ENCODE results near the gene FBXO15.

Gene FBXO15

DNA sequence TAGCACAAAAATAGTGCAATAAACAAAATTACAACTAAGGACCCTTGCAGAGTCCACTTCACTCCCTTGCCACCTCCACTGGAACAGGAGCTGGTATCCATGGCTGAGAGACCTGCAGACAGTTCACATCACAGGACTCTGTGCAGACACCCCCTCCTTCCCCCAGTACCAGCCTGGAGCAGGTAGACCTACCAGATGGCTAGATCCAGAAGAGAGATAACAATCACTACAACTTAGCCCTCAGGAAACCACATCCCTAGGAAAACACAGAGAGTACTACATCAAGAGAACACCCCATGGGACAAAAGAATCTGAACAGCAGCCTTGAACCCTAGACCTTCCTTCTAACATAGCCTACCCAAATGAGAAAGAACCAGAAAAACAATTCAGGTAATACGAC is 49.8 kb downstream of the FBXO15 start:
- no peaks in the 10 kb centered on the region for H3K9me3 ChIP-seq
- H3K27me3 ChIP-seq = no peaks in the 10 kb centered on the region
- no peaks in the 10 kb centered on the region for H3K36me3 ChIP-seq
- no peak overlapping the region for H3K4me3 ChIP-seq (ENCODE audit: low read depth in 1 of 2, low read length in 1 of 2)
- H3K27ac ChIP-seq = no peak overlapping the region
- TF ChIP-seq, protein P1, sequence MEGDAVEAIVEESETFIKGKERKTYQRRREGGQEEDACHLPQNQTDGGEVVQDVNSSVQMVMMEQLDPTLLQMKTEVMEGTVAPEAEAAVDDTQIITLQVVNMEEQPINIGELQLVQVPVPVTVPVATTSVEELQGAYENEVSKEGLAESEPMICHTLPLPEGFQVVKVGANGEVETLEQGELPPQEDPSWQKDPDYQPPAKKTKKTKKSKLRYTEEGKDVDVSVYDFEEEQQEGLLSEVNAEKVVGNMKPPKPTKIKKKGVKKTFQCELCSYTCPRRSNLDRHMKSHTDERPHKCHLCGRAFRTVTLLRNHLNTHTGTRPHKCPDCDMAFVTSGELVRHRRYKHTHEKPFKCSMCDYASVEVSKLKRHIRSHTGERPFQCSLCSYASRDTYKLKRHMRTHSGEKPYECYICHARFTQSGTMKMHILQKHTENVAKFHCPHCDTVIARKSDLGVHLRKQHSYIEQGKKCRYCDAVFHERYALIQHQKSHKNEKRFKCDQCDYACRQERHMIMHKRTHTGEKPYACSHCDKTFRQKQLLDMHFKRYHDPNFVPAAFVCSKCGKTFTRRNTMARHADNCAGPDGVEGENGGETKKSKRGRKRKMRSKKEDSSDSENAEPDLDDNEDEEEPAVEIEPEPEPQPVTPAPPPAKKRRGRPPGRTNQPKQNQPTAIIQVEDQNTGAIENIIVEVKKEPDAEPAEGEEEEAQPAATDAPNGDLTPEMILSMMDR (IDR thresholded peaks at IDR 0.05) = no peak
- no peaks in the 10 kb centered on the region for H3K4me1 ChIP-seq (ENCODE audit: control insufficient read depth in 1 of 2, insufficient read depth in 1 of 2, low read depth in 1 of 2, low read length in 1 of 2)

DNA sequence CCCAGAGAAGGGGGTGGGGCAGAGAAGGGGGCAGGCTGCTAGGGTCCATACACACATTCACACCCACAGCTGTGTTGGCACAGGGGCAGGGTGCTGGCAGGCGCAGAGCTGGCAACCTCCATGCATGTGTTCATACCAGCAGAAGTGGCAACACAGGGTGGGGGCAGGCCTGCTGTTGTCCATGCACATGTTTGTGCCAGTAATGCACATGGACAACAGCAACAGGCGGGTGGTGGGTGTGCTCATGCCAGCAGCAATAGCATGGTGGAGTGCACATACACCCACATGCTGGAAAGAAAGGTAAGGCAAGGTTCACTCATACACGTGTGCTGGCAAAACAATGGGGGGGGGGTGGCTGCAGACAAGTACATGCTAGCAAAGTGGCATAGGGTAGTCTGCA is 54.7 kb downstream of the FBXO15 start:
- Histone ChIP-seq H3K27me3 (peaks cover 4% of the 10 kb centered on the region), H3K4me3 (ENCODE audit: low read depth in 1 of 2, low read length in 1 of 2) (no peak overlapping the region), H3K9me3 (no peaks in the 10 kb centered on the region), H3K36me3 (no peaks in the 10 kb centered on the region), H3K27ac (no peak overlapping the region), H3K4me1 (ENCODE audit: control insufficient read depth in 1 of 2, insufficient read depth in 1 of 2, low read depth in 1 of 2, low read length in 1 of 2) (no peaks in the 10 kb centered on the region)
- TF ChIP-seq, protein P1 (IDR thresholded peaks at IDR 0.05) = no peak

DNA sequence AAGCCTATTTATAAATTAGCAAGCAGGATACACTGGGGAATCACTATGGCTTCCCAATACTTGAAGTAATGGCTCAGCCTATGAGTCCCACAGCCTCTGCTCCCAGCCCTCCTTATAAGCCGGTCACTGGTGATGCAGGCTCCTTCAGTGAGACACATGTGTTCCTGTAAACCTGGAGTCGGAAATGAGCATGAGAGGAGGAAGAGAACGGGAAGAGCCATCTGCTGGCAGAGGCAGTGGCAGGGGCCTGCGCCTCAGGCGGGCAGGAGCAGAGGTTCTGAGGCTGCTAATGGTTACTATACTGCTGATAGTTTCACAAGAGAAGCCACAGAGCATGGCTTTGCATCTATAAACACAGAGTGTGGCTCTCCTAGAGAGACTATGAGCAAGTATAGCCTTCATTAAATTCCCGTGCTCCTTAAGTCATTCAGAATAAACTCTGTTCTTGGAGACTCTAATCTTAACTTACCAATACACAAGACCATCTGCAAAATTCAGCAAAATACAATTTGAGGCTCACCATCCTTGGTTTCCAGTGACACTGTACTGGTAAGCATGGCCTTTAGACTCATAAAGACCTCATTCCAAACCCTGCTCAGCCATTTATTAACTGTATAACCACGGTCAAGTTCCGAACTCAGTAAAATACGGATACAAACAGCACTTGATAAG is 63.3 kb downstream of the FBXO15 start:
- Histone ChIP-seq H3K36me3 (no peaks in the 10 kb centered on the region), H3K9me3 (no peaks in the 10 kb centered on the region), H3K4me1 (ENCODE audit: control insufficient read depth in 1 of 2, insufficient read depth in 1 of 2, low read depth in 1 of 2, low read length in 1 of 2) (no peaks in the 10 kb centered on the region), H3K27me3 (no peaks in the 10 kb centered on the region), H3K4me3 (ENCODE audit: low read depth in 1 of 2, low read length in 1 of 2) (no peak overlapping the region), H3K27ac (no peak overlapping the region)
- TF ChIP-seq, protein P1 (IDR thresholded peaks at IDR 0.05) = no peak

DNA sequence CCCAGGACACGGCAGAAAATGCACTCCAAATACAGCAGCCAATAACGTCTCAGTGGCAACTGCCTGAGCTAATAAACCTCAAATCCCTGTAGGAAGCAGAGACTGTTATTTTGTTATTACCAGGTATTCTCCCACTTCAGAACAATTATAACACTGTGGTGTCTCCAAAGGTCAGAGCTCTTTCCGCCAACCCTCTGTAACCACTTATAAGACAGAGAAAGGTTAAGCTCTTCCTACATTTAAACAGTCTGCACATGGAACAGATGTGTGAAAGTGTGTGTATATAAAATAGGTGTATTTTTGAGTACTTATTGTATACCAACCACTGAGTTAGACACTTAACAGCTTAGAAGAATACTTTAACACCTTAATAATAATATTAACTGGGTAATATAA is 64.1 kb downstream of the FBXO15 start:
- H3K27ac ChIP-seq = no peak overlapping the region
- no peaks in the 10 kb centered on the region for H3K9me3 ChIP-seq
- H3K27me3 ChIP-seq = no peaks in the 10 kb centered on the region
- H3K4me3 ChIP-seq (ENCODE audit: low read depth in 1 of 2, low read length in 1 of 2) = no peak overlapping the region
- H3K36me3 ChIP-seq = no peaks in the 10 kb centered on the region
- TF ChIP-seq, protein P1 (IDR thresholded peaks at IDR 0.05) = no peak
- H3K4me1 ChIP-seq (ENCODE audit: control insufficient read depth in 1 of 2, insufficient read depth in 1 of 2, low read depth in 1 of 2, low read length in 1 of 2) = no peaks in the 10 kb centered on the region

DNA sequence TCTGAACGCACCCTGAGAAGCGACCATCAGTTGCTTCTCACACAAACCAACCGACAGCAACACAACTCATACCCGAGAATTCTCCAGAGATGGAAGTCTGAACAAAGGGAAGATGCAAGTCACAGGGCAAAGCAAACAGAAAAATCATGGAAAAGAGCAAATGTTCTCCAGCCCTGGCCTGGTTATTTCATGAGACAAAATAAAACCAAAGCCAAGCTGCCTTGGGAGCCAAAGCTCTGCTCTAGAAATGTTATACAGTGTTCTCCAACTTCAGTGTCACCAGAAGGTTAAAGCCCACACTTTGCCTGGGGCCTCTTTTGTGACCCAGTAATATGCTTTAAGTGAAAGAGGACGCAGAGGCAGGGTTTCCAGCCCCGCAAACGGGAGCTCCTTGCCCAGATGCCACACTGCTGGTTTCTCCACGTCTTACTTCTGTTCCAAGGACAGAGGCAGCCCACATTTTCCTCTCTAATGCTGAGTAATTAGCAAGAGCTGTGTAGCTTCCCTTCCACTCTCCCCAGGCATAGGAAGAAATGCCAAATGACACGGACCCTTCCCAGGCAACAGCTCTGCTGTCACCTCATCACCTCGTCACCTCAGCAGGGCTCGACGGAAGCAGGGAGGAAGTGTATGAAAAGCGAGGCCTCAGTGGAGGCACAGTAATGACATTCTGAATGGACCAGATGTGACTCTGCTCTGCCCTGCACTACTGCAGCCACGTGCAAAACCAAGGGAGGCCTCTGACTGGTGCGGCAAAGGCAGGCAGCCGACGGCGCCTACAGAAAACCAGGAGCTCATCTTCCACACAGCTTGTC is 64.7 kb downstream of the FBXO15 start:
- H3K27ac ChIP-seq = no peak overlapping the region
- H3K36me3 ChIP-seq = no peaks in the 10 kb centered on the region
- H3K4me3 ChIP-seq (ENCODE audit: low read depth in 1 of 2, low read length in 1 of 2) = no peak overlapping the region
- TF ChIP-seq, protein P1 (IDR thresholded peaks at IDR 0.05) = no peak
- no peaks in the 10 kb centered on the region for H3K9me3 ChIP-seq
- no peaks in the 10 kb centered on the region for H3K27me3 ChIP-seq
- no peaks in the 10 kb centered on the region for H3K4me1 ChIP-seq (ENCODE audit: control insufficient read depth in 1 of 2, insufficient read depth in 1 of 2, low read depth in 1 of 2, low read length in 1 of 2)
